Measurements from ENCODE around the gene KLRG1.

Gene KLRG1

DNA sequence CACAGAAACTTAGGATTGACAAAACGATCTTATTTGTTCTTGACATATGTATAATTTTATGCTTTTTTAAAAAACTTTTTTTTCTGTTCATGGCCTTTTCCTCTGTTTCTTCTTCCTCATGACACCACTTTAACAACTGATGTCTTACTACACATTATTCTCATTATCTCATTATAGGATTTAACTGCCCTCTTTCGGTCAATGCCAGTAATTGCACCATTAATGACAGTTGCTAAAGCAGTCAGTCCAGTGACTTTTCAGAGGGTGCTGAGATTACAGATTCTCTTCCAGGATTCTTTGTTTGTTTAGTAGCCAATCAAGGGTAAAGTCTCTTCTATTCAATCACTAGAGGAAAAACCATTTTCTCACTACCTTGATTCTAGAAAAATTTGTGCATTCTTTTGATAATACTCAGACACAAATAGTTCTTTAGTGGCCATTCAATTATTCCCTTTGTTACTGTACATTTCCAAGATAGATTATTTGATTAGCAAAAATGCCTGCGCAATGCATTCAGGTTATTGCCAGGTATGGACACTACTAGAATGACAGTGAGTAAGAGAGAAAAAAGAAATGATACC is 50.1 kb downstream of the KLRG1 start:
- H3K27ac ChIP-seq (ENCODE audit: low read depth in 2 of 2, low read length in 2 of 2), result no peak overlapping the region
- H3K4me1 ChIP-seq (ENCODE audit: control insufficient read depth in 2 of 2, insufficient read depth in 2 of 2, low read length in 2 of 2), result no peaks in the 10 kb centered on the region
- no peaks in the 10 kb centered on the region for H3K9me3 ChIP-seq (ENCODE audit: control insufficient read depth in 2 of 2, low read length in 2 of 2)
- no peaks in the 10 kb centered on the region for H3K36me3 ChIP-seq (ENCODE audit: control insufficient read depth in 2 of 2, insufficient read depth in 2 of 2, low read length in 2 of 2)
- no peak overlapping the region for H3K9ac ChIP-seq (ENCODE audit: low read depth in 1 of 2, low read length in 2 of 2)
- no peaks in the 10 kb centered on the region for H3K27me3 ChIP-seq (ENCODE audit: control insufficient read depth in 2 of 2, insufficient read depth in 2 of 2, low read length in 2 of 2)
- H3K4me3 ChIP-seq (ENCODE audit: low read length in 2 of 2), result no peak overlapping the region

DNA sequence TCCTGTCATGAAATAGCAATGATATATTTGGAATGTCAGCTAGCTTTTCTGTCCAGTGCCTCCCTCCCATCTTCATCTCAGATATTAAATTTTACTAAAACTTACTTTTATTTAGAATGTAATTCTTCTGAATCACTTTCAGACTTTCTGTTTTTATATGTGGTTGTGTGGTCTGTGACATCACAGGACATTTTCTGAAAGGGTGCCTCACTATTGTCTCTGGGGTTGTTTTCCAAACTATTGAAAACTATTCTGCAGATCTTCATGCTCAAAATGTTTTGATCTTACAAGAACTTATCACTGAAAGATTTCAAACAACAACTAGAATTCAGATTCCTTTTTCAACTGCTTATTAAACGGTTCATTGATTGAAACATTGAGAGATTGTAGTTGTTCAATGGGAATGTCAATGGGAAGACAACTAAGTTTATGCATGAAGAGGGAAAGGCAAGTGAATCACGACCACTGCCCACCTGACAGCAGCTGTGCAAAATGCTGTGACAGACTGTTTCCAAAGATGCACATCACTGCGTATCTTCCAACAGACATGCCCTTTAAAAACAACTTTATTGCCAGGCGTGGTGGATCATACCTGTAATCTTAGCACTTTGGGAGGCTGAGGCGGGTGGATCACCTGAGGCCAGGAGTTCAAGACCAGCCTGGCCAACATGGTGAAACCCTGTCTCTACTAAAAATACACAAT is 51.3 kb downstream of the KLRG1 start:
- Histone ChIP-seq H3K36me3 (ENCODE audit: control insufficient read depth in 2 of 2, insufficient read depth in 2 of 2, low read length in 2 of 2) (no peaks in the 10 kb centered on the region), H3K4me1 (ENCODE audit: control insufficient read depth in 2 of 2, insufficient read depth in 2 of 2, low read length in 2 of 2) (no peaks in the 10 kb centered on the region), H3K9me3 (ENCODE audit: control insufficient read depth in 2 of 2, low read length in 2 of 2) (no peaks in the 10 kb centered on the region), H3K27me3 (ENCODE audit: control insufficient read depth in 2 of 2, insufficient read depth in 2 of 2, low read length in 2 of 2) (no peaks in the 10 kb centered on the region), H3K27ac (ENCODE audit: low read depth in 2 of 2, low read length in 2 of 2) (no peak overlapping the region), H3K4me3 (ENCODE audit: low read length in 2 of 2) (no peak overlapping the region), H3K9ac (ENCODE audit: low read depth in 1 of 2, low read length in 2 of 2) (no peak overlapping the region)

DNA sequence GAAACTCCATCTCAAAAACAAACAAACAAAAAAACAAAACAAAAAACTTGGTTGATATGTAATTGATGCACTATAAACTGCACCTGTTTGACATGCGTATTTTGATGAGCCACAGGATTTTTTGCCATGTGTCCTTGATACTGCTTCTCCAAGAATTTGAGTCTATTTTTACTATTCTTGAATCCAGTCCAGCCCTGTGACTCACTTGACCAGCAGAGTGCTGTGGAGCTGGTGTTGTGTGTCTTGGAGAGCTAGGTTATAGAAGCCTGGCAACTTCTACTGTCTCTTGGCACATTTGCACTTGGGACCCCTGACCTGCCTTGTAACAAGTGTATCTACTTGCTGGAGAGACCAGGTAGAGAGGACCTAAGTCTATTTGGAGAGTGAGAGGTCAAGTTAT is 52.0 kb downstream of the KLRG1 start:
- Histone ChIP-seq H3K4me3 (ENCODE audit: low read length in 2 of 2) (no peak overlapping the region), H3K27ac (ENCODE audit: low read depth in 2 of 2, low read length in 2 of 2) (no peak overlapping the region)

DNA sequence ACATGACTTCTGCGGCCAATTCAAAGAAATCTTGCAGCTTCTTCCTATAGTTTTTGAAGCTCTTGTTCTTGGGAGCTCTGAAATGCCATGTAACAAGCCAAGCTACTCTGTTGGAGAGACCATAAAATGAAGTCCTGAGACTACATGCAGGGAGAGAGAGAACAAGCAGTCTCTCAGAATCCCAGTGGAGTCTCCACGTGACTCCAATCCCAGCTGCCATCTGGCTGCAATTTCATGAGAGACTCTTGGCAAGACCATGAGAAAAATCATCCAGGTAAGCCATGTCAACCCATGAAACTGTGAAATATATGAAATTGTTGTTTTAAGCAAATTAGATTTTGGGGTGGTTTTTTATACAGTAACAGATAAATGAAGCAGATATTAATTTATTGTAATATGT is 54.4 kb downstream of the KLRG1 start:
- Histone ChIP-seq H3K4me1 (ENCODE audit: control insufficient read depth in 2 of 2, insufficient read depth in 2 of 2, low read length in 2 of 2) (no peaks in the 10 kb centered on the region), H3K9ac (ENCODE audit: low read depth in 1 of 2, low read length in 2 of 2) (no peak overlapping the region), H3K4me3 (ENCODE audit: low read length in 2 of 2) (no peak overlapping the region), H3K9me3 (ENCODE audit: control insufficient read depth in 2 of 2, low read length in 2 of 2) (no peaks in the 10 kb centered on the region), H3K27ac (ENCODE audit: low read depth in 2 of 2, low read length in 2 of 2) (no peak overlapping the region), H3K36me3 (ENCODE audit: control insufficient read depth in 2 of 2, insufficient read depth in 2 of 2, low read length in 2 of 2) (no peaks in the 10 kb centered on the region), H3K27me3 (ENCODE audit: control insufficient read depth in 2 of 2, insufficient read depth in 2 of 2, low read length in 2 of 2) (no peaks in the 10 kb centered on the region)

More for the DNA sequence above, 52.0 kb downstream of the KLRG1 start:
- H3K27me3 ChIP-seq (ENCODE audit: control insufficient read depth in 2 of 2, insufficient read depth in 2 of 2, low read length in 2 of 2), result no peaks in the 10 kb centered on the region
- no peaks in the 10 kb centered on the region for H3K36me3 ChIP-seq (ENCODE audit: control insufficient read depth in 2 of 2, insufficient read depth in 2 of 2, low read length in 2 of 2)
- no peaks in the 10 kb centered on the region for H3K4me1 ChIP-seq (ENCODE audit: control insufficient read depth in 2 of 2, insufficient read depth in 2 of 2, low read length in 2 of 2)
- H3K9me3 ChIP-seq (ENCODE audit: control insufficient read depth in 2 of 2, low read length in 2 of 2), result no peaks in the 10 kb centered on the region
- H3K9ac ChIP-seq (ENCODE audit: low read depth in 1 of 2, low read length in 2 of 2), result no peak overlapping the region

DNA sequence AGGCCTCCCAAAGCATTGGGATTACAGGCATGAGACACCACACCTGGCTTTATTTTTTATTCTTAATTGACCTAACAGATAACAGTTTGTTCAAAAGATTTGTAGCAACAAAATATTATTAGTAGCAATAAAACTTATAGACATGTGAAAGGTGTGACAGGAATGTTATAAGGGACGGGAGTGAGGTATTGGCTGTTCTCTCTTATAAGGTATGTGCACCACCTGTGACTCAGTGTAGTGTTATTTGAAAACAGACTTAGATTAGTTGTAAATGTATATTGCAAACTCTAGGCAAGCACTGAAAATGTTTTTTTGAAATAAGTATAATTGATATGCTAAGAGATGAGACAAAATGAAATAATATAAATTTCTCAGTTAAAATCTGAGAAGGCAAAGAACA is 57.8 kb downstream of the KLRG1 start:
- Histone ChIP-seq H3K27ac (ENCODE audit: low read depth in 2 of 2, low read length in 2 of 2) (no peak overlapping the region), H3K4me1 (ENCODE audit: control insufficient read depth in 2 of 2, insufficient read depth in 2 of 2, low read length in 2 of 2) (no peaks in the 10 kb centered on the region), H3K9me3 (ENCODE audit: control insufficient read depth in 2 of 2, low read length in 2 of 2) (no peaks in the 10 kb centered on the region), H3K36me3 (ENCODE audit: control insufficient read depth in 2 of 2, insufficient read depth in 2 of 2, low read length in 2 of 2) (no peaks in the 10 kb centered on the region), H3K9ac (ENCODE audit: low read depth in 1 of 2, low read length in 2 of 2) (no peak overlapping the region), H3K27me3 (ENCODE audit: control insufficient read depth in 2 of 2, insufficient read depth in 2 of 2, low read length in 2 of 2) (no peaks in the 10 kb centered on the region), H3K4me3 (ENCODE audit: low read length in 2 of 2) (no peak overlapping the region)

DNA sequence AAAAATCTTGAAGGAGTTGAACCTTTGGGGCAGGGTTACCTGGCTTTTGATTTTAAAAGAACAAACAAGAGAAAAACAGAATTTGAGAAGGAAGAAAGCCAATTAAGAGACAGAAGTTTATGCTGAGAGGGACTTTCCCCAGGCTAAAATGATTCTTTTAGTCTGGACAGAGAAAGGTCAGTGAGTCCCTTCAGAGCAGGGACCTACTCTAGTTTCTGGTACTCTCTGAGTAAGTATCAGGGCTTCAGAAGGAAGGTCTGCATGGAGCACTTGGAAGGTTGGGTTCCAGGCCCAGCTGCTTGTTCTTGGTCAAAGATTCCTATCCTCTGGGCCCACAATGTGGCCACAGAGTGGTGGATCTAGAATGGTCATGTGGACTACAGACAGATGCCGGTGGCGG is 59.6 kb downstream of the KLRG1 start:
- Histone ChIP-seq H3K27ac (ENCODE audit: low read depth in 2 of 2, low read length in 2 of 2) (no peak overlapping the region), H3K4me3 (ENCODE audit: low read length in 2 of 2) (no peak overlapping the region), H3K27me3 (ENCODE audit: control insufficient read depth in 2 of 2, insufficient read depth in 2 of 2, low read length in 2 of 2) (no peaks in the 10 kb centered on the region), H3K36me3 (ENCODE audit: control insufficient read depth in 2 of 2, insufficient read depth in 2 of 2, low read length in 2 of 2) (no peaks in the 10 kb centered on the region), H3K4me1 (ENCODE audit: control insufficient read depth in 2 of 2, insufficient read depth in 2 of 2, low read length in 2 of 2) (no peaks in the 10 kb centered on the region), H3K9me3 (ENCODE audit: control insufficient read depth in 2 of 2, low read length in 2 of 2) (no peaks in the 10 kb centered on the region), H3K9ac (ENCODE audit: low read depth in 1 of 2, low read length in 2 of 2) (no peak overlapping the region)

DNA sequence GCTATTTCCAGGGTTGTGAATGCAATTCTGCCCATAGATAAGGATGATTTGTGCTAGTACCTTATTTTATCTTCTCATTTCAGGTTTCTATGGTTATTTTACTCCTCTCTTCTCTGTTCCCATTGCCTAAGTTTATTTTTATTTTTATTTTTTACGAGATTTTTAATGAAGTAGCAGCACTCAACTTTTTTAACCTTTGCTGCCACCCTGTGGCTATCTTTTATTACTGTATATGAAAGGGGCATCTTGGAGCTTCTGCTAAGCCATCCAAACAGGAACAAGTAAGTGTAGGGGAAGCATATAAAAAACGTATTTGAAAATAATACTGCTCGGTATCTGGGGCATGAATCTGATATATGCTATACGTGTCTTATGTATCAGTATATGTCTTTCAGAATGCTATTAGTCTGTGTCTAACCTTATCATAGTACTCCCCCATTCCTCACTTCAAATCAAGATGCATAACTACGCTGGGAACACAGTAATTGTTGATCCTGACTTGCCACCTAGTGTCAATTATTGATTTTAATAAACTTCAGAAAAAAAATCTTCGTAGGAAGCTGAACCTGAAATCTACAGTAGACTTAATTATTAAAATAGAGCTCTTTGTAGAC is 60.3 kb downstream of the KLRG1 start:
- no peak overlapping the region for H3K9ac ChIP-seq (ENCODE audit: low read depth in 1 of 2, low read length in 2 of 2)
- no peaks in the 10 kb centered on the region for H3K4me1 ChIP-seq (ENCODE audit: control insufficient read depth in 2 of 2, insufficient read depth in 2 of 2, low read length in 2 of 2)
- H3K27me3 ChIP-seq (ENCODE audit: control insufficient read depth in 2 of 2, insufficient read depth in 2 of 2, low read length in 2 of 2), result no peaks in the 10 kb centered on the region
- H3K36me3 ChIP-seq (ENCODE audit: control insufficient read depth in 2 of 2, insufficient read depth in 2 of 2, low read length in 2 of 2), result no peaks in the 10 kb centered on the region
- no peak overlapping the region for H3K27ac ChIP-seq (ENCODE audit: low read depth in 2 of 2, low read length in 2 of 2)
- H3K4me3 ChIP-seq (ENCODE audit: low read length in 2 of 2), result no peak overlapping the region
- H3K9me3 ChIP-seq (ENCODE audit: control insufficient read depth in 2 of 2, low read length in 2 of 2), result no peaks in the 10 kb centered on the region

DNA sequence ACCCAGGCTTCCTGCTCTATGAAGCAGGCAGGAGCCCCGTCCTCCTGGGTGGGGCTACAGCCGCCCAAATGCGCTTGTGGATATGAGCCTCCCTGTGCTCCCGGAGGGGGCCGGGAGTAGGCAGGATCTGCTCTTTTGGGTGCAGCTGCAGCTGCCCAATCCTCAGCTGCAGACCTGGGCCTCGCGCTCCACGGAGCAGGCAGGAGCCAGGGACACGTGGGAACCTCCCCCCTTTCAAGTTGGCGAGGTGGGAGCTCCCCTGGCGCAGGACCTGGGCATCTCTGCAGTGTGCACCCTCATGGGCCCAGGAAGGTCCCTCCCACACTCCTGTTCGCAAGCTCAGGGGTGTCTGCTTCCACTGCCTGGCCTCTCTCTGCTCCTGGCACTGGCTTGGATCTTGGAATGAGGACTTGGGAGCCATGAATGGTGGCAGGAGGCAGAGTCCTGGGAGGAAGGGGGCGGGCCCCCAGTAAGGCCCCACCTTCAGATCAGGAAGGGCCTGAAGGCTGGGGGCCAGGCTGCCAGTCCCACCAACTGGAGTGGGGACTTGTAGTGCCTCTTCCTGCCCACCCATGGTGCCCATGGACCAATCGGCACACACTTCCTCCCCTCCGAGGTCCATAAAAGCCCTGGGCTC is 61.3 kb downstream of the KLRG1 start:
- no peak overlapping the region for H3K4me3 ChIP-seq (ENCODE audit: low read length in 2 of 2)
- H3K9me3 ChIP-seq (ENCODE audit: control insufficient read depth in 2 of 2, low read length in 2 of 2), result no peaks in the 10 kb centered on the region
- H3K9ac ChIP-seq (ENCODE audit: low read depth in 1 of 2, low read length in 2 of 2), result no peak overlapping the region
- H3K27me3 ChIP-seq (ENCODE audit: control insufficient read depth in 2 of 2, insufficient read depth in 2 of 2, low read length in 2 of 2), result no peaks in the 10 kb centered on the region
- H3K36me3 ChIP-seq (ENCODE audit: control insufficient read depth in 2 of 2, insufficient read depth in 2 of 2, low read length in 2 of 2), result no peaks in the 10 kb centered on the region
- H3K4me1 ChIP-seq (ENCODE audit: control insufficient read depth in 2 of 2, insufficient read depth in 2 of 2, low read length in 2 of 2), result no peaks in the 10 kb centered on the region
- H3K27ac ChIP-seq (ENCODE audit: low read depth in 2 of 2, low read length in 2 of 2), result no peak overlapping the region

DNA sequence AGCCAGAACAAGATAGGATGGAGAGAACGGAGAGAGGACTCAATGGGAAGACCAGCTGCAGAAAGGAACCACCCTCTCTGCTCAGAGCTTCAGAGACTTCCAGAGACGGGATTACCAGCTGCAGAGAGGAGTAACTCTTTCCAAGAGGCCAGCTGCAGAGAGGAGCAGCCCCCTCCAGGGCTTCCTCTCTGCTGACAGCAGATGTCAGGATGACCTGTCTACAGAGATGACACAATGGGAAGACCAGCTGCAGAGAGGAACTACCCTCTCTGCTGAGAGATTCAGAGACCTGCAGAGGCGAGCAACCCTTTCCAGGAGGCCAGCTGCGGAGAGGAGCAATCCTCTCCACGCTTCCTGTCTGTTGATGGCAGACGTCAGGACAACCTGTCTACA is 61.8 kb downstream of the KLRG1 start:
- no peaks in the 10 kb centered on the region for H3K36me3 ChIP-seq (ENCODE audit: control insufficient read depth in 2 of 2, insufficient read depth in 2 of 2, low read length in 2 of 2)
- no peaks in the 10 kb centered on the region for H3K27me3 ChIP-seq (ENCODE audit: control insufficient read depth in 2 of 2, insufficient read depth in 2 of 2, low read length in 2 of 2)
- no peaks in the 10 kb centered on the region for H3K4me1 ChIP-seq (ENCODE audit: control insufficient read depth in 2 of 2, insufficient read depth in 2 of 2, low read length in 2 of 2)
- no peak overlapping the region for H3K4me3 ChIP-seq (ENCODE audit: low read length in 2 of 2)
- H3K27ac ChIP-seq (ENCODE audit: low read depth in 2 of 2, low read length in 2 of 2), result no peak overlapping the region
- no peaks in the 10 kb centered on the region for H3K9me3 ChIP-seq (ENCODE audit: control insufficient read depth in 2 of 2, low read length in 2 of 2)
- no peak overlapping the region for H3K9ac ChIP-seq (ENCODE audit: low read depth in 1 of 2, low read length in 2 of 2)

DNA sequence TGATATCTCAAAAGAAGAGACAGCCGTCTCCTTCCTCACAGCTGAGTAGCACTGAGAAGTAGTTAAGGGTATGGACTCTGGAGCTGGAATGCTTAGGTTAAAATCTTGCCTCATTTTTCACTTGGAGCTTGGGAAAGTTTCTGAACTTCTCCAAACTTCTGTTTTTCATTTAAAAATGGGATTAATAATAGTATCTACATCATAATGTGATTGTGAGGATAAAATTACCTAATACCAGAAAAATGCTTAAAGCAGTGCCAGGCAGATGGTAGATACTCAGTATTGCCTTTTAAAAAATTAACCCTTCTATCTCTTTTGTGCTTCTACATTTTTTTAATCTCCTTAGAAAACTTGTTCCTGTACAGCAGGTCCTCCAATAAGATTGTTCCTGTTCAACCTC is 63.3 kb downstream of the KLRG1 start:
- no peaks in the 10 kb centered on the region for H3K4me1 ChIP-seq (ENCODE audit: control insufficient read depth in 2 of 2, insufficient read depth in 2 of 2, low read length in 2 of 2)
- H3K4me3 ChIP-seq (ENCODE audit: low read length in 2 of 2), result no peak overlapping the region
- no peak overlapping the region for H3K27ac ChIP-seq (ENCODE audit: low read depth in 2 of 2, low read length in 2 of 2)
- H3K36me3 ChIP-seq (ENCODE audit: control insufficient read depth in 2 of 2, insufficient read depth in 2 of 2, low read length in 2 of 2), result no peaks in the 10 kb centered on the region
- no peak overlapping the region for H3K9ac ChIP-seq (ENCODE audit: low read depth in 1 of 2, low read length in 2 of 2)
- H3K27me3 ChIP-seq (ENCODE audit: control insufficient read depth in 2 of 2, insufficient read depth in 2 of 2, low read length in 2 of 2), result no peaks in the 10 kb centered on the region
- H3K9me3 ChIP-seq (ENCODE audit: control insufficient read depth in 2 of 2, low read length in 2 of 2), result no peaks in the 10 kb centered on the region

Measured in mucosa of rectum (tissue), 2 donors.